Fibroblast of upper back skin (primary cell): Measurements from ENCODE around the gene EYA4.

Experiments
- DNase-seq: peaks from one replicate; pipeline ENCODE4 v3.0.0-alpha.2; 2013

The EYA4 gene

GRCh38 chr6:133297657-133298056 lies 56.5 kb downstream of the EYA4 start:
- no peak for DNase-seq

GRCh38 chr6:133298335-133298734 lies 57.2 kb downstream of the EYA4 start:
- DNase-seq, result no peak

GRCh38 chr6:133298801-133299200 lies 57.6 kb downstream of the EYA4 start:
- DNase-seq, result no peak

GRCh38 chr6:133300896-133301295 lies 59.7 kb downstream of the EYA4 start:
- DNase-seq, result no peak

- DNase-seq, result no peak
Measured at GRCh38 chr6:133301835-133302234, 60.7 kb downstream of the EYA4 start.

- DNase-seq, result peak; percentile 53
Measured at GRCh38 chr6:133306931-133307330, 65.8 kb downstream of the EYA4 start.

GRCh38 chr6:133309579-133309978 lies 68.4 kb downstream of the EYA4 start:
- peak; percentile 20 for DNase-seq

GRCh38 chr6:133312006-133312405 lies 70.8 kb downstream of the EYA4 start:
- no peak for DNase-seq

GRCh38 chr6:133313068-133313467 lies 71.9 kb downstream of the EYA4 start:
- DNase-seq, result no peak

- DNase-seq, result peak; percentile 55
Measured at GRCh38 chr6:133314947-133315346, 73.8 kb downstream of the EYA4 start.

GRCh38 chr6:133315811-133316210 lies 74.7 kb downstream of the EYA4 start:
- no peak for DNase-seq

- no peak for DNase-seq
Measured at GRCh38 chr6:133317704-133318103, 76.5 kb downstream of the EYA4 start.

GRCh38 chr6:133326584-133326983 lies 85.4 kb downstream of the EYA4 start:
- no peak for DNase-seq

GRCh38 chr6:133333852-133334251 lies 92.7 kb downstream of the EYA4 start:
- DNase-seq, result no peak

GRCh38 chr6:133337308-133337707 lies 96.2 kb downstream of the EYA4 start:
- peak; percentile 29 for DNase-seq

- DNase-seq, result no peak
Measured at GRCh38 chr6:133339543-133340384, 98.6 kb downstream of the EYA4 start.

GRCh38 chr6:133340557-133340956 lies 99.4 kb downstream of the EYA4 start:
- peak; percentile 32 for DNase-seq

- DNase-seq, result peak; percentile 64
Measured at GRCh38 chr6:133341607-133342158, 100.5 kb downstream of the EYA4 start.

GRCh38 chr6:133343220-133343619 lies 102.1 kb downstream of the EYA4 start:
- no peak for DNase-seq

GRCh38 chr6:133348846-133349245 lies 107.7 kb downstream of the EYA4 start:
- no peak for DNase-seq

- DNase-seq, result no peak
Measured at GRCh38 chr6:133350928-133351327, 109.8 kb downstream of the EYA4 start.

GRCh38 chr6:133352046-133352445 lies 110.9 kb downstream of the EYA4 start:
- no peak for DNase-seq

GRCh38 chr6:133353061-133353460 lies 111.9 kb downstream of the EYA4 start:
- DNase-seq, result no peak

- DNase-seq, result no peak
Measured at GRCh38 chr6:133355922-133356321, 114.8 kb downstream of the EYA4 start.
